ENCODE data around the gene ALLC. TPM values are rescaled to one million over a fixed set of nuclear protein-coding genes. Genes with fewer than 3 reads are reported as not detected.
"Not testable (repeated sequence)": the region's sequence is repeated elsewhere in the genome, so short reads cannot be mapped to it uniquely, and the experiment has no call there.

ALLC gene
- total RNA-seq, 1 donor from 2014 or later: not detected

DNA sequence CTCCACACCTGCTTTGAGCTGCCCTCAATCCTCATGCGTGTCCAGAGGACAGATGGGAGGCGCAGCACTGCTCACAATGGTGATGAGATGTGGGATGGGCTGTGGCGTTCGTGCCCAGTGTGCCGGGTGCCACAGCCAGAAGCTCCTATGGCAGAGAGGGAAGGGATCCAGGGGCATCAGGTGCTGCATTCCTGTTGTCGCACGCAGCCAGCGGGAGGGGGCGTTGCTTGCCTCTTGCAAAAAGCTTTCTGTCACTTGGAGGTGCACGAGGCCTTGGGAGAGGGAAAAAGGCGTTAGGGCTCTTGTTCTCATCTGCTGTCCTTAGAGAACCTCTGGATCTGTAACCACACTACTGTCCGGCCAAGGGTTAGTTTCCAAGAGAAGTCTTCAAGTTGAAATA is 29.2 kb upstream of the ALLC start:
- Mint-ChIP-seq H3K27me3 (ENCODE audit: insufficient read depth) (peaks cover 4% of the 10 kb centered on the region), H3K27ac (no peak overlapping the region), H3K4me3 (no peak overlapping the region), H3K36me3 (ENCODE audit: low read depth) (no peaks in the 10 kb centered on the region), H3K9me3 (no peaks in the 10 kb centered on the region), H3K4me1 (ENCODE audit: low read depth) (no peaks in the 10 kb centered on the region)
- intact Hi-C loops (cut with micrococcal nuclease): no loop called here
- no peak for DNase-seq (ENCODE audit: low spot score)

DNA sequence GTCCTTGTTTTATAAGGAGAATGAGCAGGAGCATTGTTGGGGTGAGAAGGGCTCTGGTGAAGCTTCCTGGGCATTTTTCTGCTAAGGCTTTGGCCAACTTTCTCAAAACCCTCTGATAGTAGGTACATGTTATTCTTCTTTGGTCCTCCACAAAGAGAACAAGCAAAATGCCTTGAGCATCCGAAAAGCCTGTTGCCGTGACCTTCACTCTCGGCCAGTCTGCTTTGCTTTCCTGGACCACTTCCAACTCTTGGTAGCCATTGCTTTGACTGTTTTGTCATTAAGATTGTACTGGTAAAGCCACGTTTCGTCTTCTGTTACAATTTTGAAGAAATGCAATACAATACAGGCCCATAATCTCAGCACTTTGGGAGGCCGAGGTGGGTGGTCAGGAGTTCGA is 27.4 kb upstream of the ALLC start:
- no peak overlapping the region for H3K4me3 Mint-ChIP-seq
- no peaks in the 10 kb centered on the region for H3K9me3 Mint-ChIP-seq
- no peak for DNase-seq (ENCODE audit: low spot score)
- H3K27me3 Mint-ChIP-seq (ENCODE audit: insufficient read depth): peaks cover 2% of the 10 kb centered on the region
- H3K36me3 Mint-ChIP-seq (ENCODE audit: low read depth): no peaks in the 10 kb centered on the region
- intact Hi-C loops (cut with micrococcal nuclease): no loop called here
- no peak overlapping the region for H3K27ac Mint-ChIP-seq
- no peaks in the 10 kb centered on the region for H3K4me1 Mint-ChIP-seq (ENCODE audit: low read depth)

DNA sequence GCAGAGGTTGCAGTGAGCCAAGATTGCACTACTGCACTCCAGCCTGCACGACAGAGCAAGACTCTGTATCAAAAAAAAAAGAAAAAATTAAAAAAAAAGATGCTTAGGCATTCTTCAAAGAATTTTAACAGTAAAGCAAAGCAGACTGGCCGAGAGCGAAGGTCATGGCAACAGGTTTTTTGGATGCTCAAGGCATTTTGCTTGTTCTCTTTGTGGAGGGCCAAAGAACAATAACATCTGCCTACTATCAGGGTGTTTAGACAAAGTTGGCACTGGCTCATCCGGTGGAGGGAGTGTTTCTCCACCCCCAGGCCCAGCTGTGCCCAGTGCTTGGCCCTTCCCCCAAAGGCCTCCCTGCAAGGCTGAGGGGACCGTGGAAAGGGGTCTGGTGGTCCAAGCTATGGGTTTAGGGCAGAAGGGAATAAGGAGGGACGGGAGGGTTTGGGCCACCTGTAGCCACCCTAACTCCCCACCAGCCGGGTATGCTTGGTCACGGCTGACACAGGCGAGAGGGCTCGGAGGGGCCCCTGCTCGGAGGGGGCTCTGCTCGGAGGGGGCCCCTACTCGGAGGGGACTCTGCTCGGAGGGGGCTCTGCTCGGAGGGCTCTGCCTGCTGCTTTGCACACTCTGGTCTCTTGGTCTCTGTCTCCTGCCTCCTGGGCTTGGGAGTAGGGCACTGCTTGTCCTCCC is 26.7 kb upstream of the ALLC start:
- H3K4me3 Mint-ChIP-seq: no peak overlapping the region
- no peak overlapping the region for H3K27ac Mint-ChIP-seq
- peaks cover 2% of the 10 kb centered on the region for H3K27me3 Mint-ChIP-seq (ENCODE audit: insufficient read depth)
- no peaks in the 10 kb centered on the region for H3K4me1 Mint-ChIP-seq (ENCODE audit: low read depth)
- H3K9me3 Mint-ChIP-seq: no peaks in the 10 kb centered on the region
- DNase-seq (ENCODE audit: low spot score): no peak
- intact Hi-C loops (cut with micrococcal nuclease): no loop called here
- no peaks in the 10 kb centered on the region for H3K36me3 Mint-ChIP-seq (ENCODE audit: low read depth)

DNA sequence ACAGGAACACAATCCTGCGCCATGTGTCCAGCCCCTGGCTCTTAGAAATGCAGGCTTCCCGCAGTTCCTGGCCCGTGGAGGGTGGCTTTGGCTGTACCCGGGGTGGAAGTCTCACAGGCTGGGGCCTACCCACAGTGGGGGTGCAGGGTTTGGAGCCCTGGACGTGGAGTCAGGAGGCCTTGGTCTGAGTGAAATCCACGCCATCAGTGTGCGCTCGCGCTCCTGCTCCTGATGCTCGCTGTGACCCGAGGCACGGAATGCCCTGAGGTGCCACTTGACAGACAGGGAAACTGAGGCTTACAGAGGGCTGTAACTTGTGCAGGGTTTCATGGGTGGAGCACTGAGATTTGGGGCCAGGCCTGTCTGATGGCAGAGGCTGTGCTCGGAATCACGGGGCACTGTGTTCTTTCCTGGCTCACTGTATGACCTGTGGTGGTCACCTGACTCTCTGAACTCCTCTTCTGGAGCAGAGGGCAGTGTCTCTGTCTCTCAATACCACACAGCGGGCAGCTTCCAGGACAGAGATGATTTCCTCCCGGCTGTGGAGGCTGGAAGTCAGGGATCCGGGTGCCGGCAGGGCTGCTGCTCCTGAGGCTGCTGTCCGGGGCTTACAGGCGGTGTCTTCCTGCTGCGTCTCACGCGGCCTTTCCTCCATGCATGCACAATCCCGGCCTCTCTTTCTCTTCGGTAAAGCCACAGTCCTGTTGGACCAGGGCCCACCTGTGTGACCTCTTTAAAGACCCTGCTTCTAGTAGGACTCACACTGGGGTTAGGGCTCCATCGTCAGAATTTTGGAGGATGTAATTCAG is 25.9 kb upstream of the ALLC start:
- no peak overlapping the region for H3K27ac Mint-ChIP-seq
- intact Hi-C loops (cut with micrococcal nuclease): no loop called here
- no peaks in the 10 kb centered on the region for H3K9me3 Mint-ChIP-seq
- H3K4me3 Mint-ChIP-seq: no peak overlapping the region
- DNase-seq (ENCODE audit: low spot score): no peak
- H3K4me1 Mint-ChIP-seq (ENCODE audit: low read depth): no peaks in the 10 kb centered on the region
- H3K36me3 Mint-ChIP-seq (ENCODE audit: low read depth): no peaks in the 10 kb centered on the region
- H3K27me3 Mint-ChIP-seq (ENCODE audit: insufficient read depth): peaks cover 2% of the 10 kb centered on the region

DNA sequence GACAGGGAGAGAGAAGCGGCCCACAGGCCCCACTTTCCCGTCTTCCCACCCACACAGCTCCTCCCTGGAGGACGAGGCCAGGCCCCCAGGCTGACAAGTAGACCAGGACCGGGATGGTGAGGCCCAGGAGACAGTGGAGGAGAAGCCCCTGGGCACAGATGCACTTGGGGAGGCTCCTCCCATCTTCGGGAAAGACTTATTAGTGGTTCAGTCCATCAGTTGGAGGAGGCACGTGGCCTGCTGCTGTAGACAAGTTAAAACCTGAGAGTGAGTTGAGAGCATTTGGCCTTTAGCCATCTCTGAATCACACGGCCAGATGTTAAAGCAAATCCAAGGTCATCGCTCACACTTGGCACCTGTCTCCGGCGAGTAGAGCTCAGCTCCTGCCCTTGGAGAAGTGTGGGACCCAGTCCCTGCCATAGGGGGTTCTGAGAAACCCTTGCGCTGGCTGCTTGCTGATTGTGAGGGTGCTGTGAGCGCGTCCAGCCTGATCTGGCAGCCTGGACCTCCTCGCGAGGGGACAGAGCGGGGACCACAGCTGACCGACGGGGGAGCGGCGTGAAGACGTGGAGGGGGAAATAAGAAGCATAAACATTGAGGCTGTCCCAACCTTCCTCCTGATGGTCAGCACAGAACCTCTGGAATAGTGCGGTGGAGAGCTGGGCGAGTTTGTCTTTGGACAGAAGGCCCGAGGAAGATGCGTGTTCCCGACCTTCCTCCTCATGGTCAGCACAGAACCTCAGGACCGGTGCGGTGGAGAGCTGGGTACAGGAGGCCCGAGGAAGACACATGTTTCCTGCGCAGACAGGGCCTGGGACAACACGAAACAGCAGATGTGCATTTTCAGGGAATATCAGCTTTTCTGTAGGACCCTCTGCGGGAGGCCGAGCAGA is 24.7 kb upstream of the ALLC start:
- H3K4me3 Mint-ChIP-seq: no peak overlapping the region
- H3K27ac Mint-ChIP-seq: no peak overlapping the region
- H3K9me3 Mint-ChIP-seq: no peaks in the 10 kb centered on the region
- no peak for DNase-seq (ENCODE audit: low spot score)
- no peaks in the 10 kb centered on the region for H3K4me1 Mint-ChIP-seq (ENCODE audit: low read depth)
- H3K27me3 Mint-ChIP-seq (ENCODE audit: insufficient read depth): peaks cover 2% of the 10 kb centered on the region
- H3K36me3 Mint-ChIP-seq (ENCODE audit: low read depth): no peaks in the 10 kb centered on the region
- intact Hi-C loops (cut with micrococcal nuclease): no loop called here

DNA sequence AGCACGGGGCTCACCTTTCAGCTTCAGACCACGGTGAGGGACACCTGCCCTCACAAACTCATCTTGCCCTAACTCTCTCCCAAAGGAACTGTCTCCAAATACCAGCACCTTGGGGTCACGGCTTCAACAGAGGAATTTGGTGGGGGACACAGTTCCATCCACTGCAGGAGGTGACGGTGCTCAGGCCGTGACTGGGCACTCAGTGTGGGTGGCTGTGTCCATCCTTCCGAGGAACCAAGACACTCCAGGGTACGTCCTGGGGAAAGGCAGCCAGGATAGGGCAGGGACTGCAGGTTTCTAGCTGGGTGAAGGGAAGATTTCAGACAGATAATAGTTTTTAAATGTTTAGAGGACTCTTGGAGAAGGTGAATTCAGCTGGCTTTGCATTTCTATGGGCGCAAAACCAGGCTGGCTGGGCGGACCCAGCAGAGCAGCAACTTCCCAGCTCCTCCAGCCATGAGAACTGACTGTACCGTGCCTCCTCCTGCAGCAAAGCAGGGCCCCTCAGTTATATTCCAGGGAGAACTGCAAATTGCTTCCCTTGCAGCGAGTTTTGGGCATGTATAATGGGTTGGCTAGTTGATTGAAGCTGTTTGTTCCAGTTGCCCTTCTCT is 23.9 kb upstream of the ALLC start:
- intact Hi-C loops (cut with micrococcal nuclease): no loop called here
- Mint-ChIP-seq H3K27ac (no peak overlapping the region), H3K4me3 (no peak overlapping the region), H3K36me3 (ENCODE audit: low read depth) (no peaks in the 10 kb centered on the region), H3K4me1 (ENCODE audit: low read depth) (no peaks in the 10 kb centered on the region), H3K27me3 (ENCODE audit: insufficient read depth) (peaks cover 2% of the 10 kb centered on the region), H3K9me3 (no peaks in the 10 kb centered on the region)
- no peak for DNase-seq (ENCODE audit: low spot score)

DNA sequence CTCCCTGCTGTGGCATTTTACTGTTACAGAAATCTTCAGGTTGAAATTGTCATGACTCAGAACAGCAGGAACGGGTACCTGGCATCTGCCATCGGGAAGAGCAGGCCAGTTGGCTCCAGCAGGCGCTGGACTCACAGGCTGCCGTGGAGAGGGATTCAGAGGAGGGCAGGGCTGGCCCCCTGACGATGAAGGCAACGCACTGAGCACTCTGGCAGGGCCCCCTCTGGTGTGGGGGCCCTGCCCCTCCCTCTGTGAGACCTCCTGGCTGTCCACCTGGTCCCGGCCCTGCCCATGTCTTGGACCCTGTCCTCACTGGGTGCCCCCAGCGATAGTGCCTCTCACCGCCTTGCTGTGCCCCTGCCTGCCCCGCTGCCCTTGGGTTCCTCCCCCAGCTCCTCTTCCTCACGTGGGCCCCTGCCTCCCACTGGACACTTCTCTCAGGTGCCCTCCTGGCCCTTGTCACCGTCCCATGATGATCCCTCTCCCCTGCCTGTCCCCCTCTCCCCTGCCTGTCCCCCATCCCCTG is 23.3 kb upstream of the ALLC start:
- Mint-ChIP-seq H3K4me1 (ENCODE audit: low read depth) (no peaks in the 10 kb centered on the region), H3K27ac (no peak overlapping the region), H3K9me3 (no peaks in the 10 kb centered on the region), H3K4me3 (no peak overlapping the region), H3K36me3 (ENCODE audit: low read depth) (no peaks in the 10 kb centered on the region), H3K27me3 (ENCODE audit: insufficient read depth) (peaks cover 2% of the 10 kb centered on the region)
- no peak for DNase-seq (ENCODE audit: low spot score)
- intact Hi-C loops (cut with micrococcal nuclease): no loop called here

DNA sequence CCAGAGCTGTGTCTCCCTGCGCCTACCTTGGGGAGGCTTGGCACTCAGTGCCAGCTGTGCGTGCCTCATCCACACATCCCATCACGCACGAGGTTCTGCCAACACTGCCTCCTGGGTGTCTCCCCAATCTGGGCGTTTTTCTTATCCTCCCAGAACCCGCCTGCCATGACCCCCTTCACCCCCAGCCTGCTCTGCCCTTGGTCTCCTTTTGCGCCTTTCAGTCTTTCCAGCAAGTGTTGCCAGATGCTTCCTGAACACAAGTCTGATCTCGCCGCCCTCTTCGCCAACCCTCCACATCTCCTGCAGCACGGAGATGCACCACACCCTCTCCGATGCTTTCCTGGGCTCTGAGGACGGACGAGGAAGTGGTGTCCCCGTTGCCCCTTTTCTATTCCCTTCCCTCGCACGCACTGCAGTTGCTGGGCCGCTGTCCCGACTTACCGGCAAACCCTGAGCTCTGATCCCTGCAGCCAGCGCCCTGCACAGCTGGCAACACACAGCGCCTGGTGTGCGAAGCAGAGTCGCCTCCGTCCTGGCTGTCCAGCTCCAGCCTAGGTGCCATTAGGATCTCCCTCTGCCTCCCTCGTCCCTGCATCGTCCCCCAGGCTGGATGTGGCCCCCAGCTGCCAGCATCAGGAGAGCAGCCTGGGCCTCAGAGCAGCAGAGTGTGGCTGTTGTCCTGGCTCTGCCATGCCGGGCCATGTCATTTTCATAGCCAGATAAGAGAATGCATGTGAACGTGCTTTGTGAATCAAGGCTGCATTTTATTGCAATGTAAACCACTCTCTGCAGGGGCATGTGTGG is 22.6 kb upstream of the ALLC start:
- Mint-ChIP-seq H3K27me3 (ENCODE audit: insufficient read depth) (peaks cover 2% of the 10 kb centered on the region), H3K9me3 (no peaks in the 10 kb centered on the region), H3K4me3 (no peak overlapping the region), H3K27ac (no peak overlapping the region), H3K36me3 (ENCODE audit: low read depth) (no peaks in the 10 kb centered on the region), H3K4me1 (ENCODE audit: low read depth) (no peaks in the 10 kb centered on the region)
- no peak for DNase-seq (ENCODE audit: low spot score)
- intact Hi-C loops (cut with micrococcal nuclease): no loop called here

DNA sequence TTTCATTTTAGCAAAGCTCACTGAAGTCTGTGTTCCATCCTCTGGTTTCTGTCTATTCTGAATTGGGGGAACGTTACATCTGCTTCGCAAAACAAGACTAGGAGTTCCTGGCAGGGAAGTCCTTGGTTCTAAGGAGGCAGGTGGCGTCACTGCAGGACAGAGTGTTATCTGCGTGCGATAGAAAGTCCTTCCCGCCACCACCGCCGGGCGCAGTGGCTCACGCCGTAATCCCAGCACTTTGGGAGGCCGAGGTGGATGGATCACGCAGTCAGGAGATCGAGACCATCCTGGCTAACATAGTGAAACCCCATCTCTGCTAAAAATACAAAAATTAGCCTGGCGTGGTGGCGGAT is 22.0 kb upstream of the ALLC start:
- H3K4me1 Mint-ChIP-seq (ENCODE audit: low read depth); H3K27me3 Mint-ChIP-seq (ENCODE audit: insufficient read depth); intact Hi-C loops (cut with micrococcal nuclease); H3K9me3 Mint-ChIP-seq; H3K4me3 Mint-ChIP-seq; DNase-seq (ENCODE audit: low spot score); H3K27ac Mint-ChIP-seq; H3K36me3 Mint-ChIP-seq (ENCODE audit: low read depth): not testable (repeated sequence)

DNA sequence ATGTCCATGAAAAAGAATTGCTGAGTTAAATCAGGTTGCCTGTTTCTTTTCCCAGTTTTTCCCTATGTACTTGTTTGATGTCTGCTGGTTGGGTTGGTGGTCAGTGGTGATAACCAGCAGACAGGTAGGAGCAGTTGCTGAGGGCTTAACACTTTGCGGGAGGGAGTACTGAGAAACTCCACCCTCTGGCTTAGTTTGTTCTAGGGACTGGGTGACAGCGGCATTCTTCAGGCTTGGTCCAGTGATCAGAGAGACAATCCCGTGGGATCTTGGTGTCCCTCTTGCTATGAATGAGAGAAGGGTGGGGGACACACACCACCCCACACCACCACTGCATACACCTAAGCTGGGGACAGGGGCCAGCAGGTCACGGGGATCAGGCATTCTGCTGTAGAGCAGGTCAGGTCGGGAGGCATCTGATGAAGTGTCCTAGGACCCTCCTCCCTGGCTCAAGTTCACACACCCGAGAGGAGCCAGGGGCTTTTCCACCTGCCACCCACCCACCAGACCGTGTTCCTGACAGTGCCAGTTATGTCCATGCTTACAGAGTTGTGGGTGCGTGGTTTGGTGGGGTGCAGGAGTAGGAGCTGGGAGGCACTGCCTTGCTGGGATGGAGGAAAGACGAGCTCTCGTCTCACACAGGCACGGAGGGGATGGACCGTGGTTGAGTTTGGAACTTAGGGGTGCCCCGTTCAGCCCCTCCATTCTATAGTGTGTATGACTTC is 21.3 kb upstream of the ALLC start:
- Mint-ChIP-seq H3K4me3 (no peak overlapping the region), H3K4me1 (ENCODE audit: low read depth) (no peaks in the 10 kb centered on the region), H3K27ac (no peak overlapping the region), H3K36me3 (ENCODE audit: low read depth) (no peaks in the 10 kb centered on the region), H3K27me3 (ENCODE audit: insufficient read depth) (peaks cover 2% of the 10 kb centered on the region), H3K9me3 (no peaks in the 10 kb centered on the region)
- DNase-seq (ENCODE audit: low spot score): no peak
- intact Hi-C loops (cut with micrococcal nuclease): no loop called here

DNA sequence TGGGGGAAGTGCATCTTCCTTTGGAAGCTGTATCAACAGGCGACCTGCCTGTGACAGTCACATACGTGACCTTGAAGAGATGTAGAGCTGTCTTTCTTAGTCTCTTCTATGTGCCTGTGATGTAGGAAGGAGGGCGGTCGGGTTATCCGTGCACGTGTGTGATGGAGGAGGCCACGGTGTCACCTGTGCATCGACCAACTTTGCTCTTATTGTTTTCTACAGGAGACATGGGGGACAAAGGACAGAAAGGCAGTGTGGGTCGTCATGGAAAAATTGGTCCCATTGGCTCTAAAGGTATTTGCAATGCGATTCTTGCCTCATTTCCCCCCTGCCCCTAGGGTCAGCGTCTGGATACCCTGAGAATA is 20.7 kb upstream of the ALLC start:
- Mint-ChIP-seq H3K4me1 (ENCODE audit: low read depth) (no peaks in the 10 kb centered on the region), H3K27ac (no peak overlapping the region), H3K9me3 (no peaks in the 10 kb centered on the region), H3K27me3 (ENCODE audit: insufficient read depth) (peaks cover 2% of the 10 kb centered on the region), H3K4me3 (no peak overlapping the region), H3K36me3 (ENCODE audit: low read depth) (no peaks in the 10 kb centered on the region)
- no peak for DNase-seq (ENCODE audit: low spot score)
- intact Hi-C loops (cut with micrococcal nuclease): no loop called here
